ENCODE measurements around the gene LDLRAD3.
"Not testable (repeated sequence)": the region's sequence is repeated elsewhere in the genome, so short reads cannot be mapped to it uniquely, and the experiment has no call there.

LDLRAD3 gene

DNA sequence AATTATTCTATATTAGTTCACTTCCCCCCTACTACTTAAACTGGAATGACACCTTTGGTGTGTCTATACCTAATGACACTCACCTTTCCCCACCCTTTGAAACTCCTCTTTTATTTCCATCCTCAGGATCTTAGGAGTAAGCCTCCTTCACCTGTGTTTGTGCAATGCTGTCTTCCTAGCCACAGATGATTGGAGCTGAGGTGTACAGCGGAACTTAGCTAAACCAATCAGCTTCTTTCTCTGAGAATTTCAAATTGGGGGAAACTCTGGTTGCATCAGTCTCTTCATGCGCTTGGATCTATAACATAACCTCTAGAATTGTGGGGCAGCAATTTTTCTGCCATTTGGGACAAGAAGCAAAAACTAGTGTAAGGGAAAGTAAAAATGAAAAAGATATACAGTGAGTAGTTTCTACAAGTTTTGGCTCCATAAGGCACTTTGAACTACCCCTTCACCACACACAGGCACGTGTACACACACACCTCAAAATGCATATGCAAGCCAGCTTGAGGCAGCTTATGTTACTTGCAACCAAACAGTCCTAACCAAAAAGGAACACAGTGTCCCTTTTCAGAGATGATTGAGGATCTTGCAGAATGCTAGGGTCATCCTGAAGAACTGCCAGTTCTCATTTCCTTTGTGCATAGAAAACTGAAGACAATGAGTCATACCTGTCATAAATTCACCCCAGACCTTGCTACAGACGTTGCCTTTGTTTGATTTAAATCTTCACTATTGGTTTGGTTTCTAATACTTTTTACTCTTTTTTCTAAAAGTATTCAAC lies 36.0 kb upstream of the LDLRAD3 start:
- DNase-seq (ENCODE audit: extremely low spot score): no peak
- CTCF ChIA-PET: no interaction called here
- TF ChIP-seq BHLHE40 (IDR thresholded peaks at IDR 0.05; ENCODE audit: borderline replicate concordance) (no peak), ZNF384 (IDR thresholded peaks at IDR 0.05) (no peak), PKNOX1 (IDR thresholded peaks at IDR 0.05) (no peak)
- POLR2A ChIA-PET: no interaction called here

DNA sequence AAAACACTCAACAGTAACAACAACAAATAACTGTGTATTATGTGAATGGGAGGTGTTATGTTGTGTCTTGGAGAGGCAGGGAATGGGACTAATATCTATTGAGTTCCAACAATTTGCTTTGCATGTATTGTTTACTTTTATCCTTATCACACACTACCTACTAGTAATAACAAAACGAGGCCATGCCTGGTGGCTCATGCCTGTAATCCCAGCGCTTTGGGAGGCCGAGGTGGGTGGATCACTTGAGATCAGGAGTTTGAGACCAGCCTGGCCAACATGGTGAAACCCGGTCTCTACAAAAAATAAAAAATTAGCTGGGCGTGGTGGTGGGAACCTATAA lies 35.5 kb upstream of the LDLRAD3 start:
- DNase-seq (ENCODE audit: extremely low spot score); CTCF ChIA-PET; POLR2A ChIA-PET: not testable (repeated sequence)

GRCh38 chr11:35909511-35910265 lies 34.2 kb upstream of the LDLRAD3 start:
- no peak for DNase-seq (ENCODE audit: extremely low spot score)
- ChIA-PET POLR2A (no interaction called here), CTCF (no interaction called here)
- TF ChIP-seq HDGF (IDR thresholded peaks at IDR 0.05; ENCODE audit: borderline replicate concordance): no peak
- no peak for TF ChIP-seq ELF4 (IDR thresholded peaks at IDR 0.05)
- TF ChIP-seq L3MBTL2 (conservative IDR thresholded peaks at IDR 0.05): no peak
- TF ChIP-seq LEF1 (IDR thresholded peaks at IDR 0.05; ENCODE audit: borderline replicate concordance): no peak
- no peak for TF ChIP-seq SUZ12 (IDR thresholded peaks at IDR 0.05)
- no peak for TF ChIP-seq NFRKB (IDR thresholded peaks at IDR 0.05)
- no peak for TF ChIP-seq PKNOX1 (IDR thresholded peaks at IDR 0.05)

- no peak for TF ChIP-seq BHLHE40 (IDR thresholded peaks at IDR 0.05; ENCODE audit: borderline replicate concordance)
- no peak for TF ChIP-seq FOXK2 (IDR thresholded peaks at IDR 0.05)
- TF ChIP-seq NFRKB (IDR thresholded peaks at IDR 0.05): no peak
- TF ChIP-seq HDGF (IDR thresholded peaks at IDR 0.05; ENCODE audit: borderline replicate concordance): no peak
- DNase-seq (ENCODE audit: extremely low spot score): no peak
- ChIA-PET POLR2A (no interaction called here), CTCF (no interaction called here)
Measured at GRCh38 chr11:35911013-35911412, 32.8 kb upstream of the LDLRAD3 start.

GRCh38 chr11:35911616-35912165 lies 32.2 kb upstream of the LDLRAD3 start:
- TF ChIP-seq FOXK2 (IDR thresholded peaks at IDR 0.05) (no peak), ELF4 (IDR thresholded peaks at IDR 0.05) (no peak), ZNF384 (IDR thresholded peaks at IDR 0.05) (no peak), PKNOX1 (IDR thresholded peaks at IDR 0.05) (no peak), BHLHE40 (IDR thresholded peaks at IDR 0.05; ENCODE audit: borderline replicate concordance) (no peak), FOXA1 (IDR thresholded peaks at IDR 0.05) (no peak), LEF1 (IDR thresholded peaks at IDR 0.05; ENCODE audit: borderline replicate concordance) (no peak), L3MBTL2 (conservative IDR thresholded peaks at IDR 0.05) (no peak), SP1 (IDR thresholded peaks at IDR 0.05) (no peak)
- ChIA-PET POLR2A (no interaction called here), CTCF (no interaction called here)
- DNase-seq (ENCODE audit: extremely low spot score): no peak

- CTCF ChIA-PET; POLR2A ChIA-PET; DNase-seq (ENCODE audit: extremely low spot score): not testable (repeated sequence)
Measured at GRCh38 chr11:35912436-35912835, 31.4 kb upstream of the LDLRAD3 start.

GRCh38 chr11:35912883-35913624 lies 30.8 kb upstream of the LDLRAD3 start:
- no peak for DNase-seq (ENCODE audit: extremely low spot score)
- ChIA-PET POLR2A (no interaction called here), CTCF (no interaction called here)
- TF ChIP-seq FOXA1 (IDR thresholded peaks at IDR 0.05): no peak
- TF ChIP-seq BHLHE40 (IDR thresholded peaks at IDR 0.05; ENCODE audit: borderline replicate concordance): no peak
- no peak for TF ChIP-seq FOXK2 (IDR thresholded peaks at IDR 0.05)

GRCh38 chr11:35914816-35915215 lies 29.0 kb upstream of the LDLRAD3 start:
- no peak for TF ChIP-seq TARDBP (IDR thresholded peaks at IDR 0.05)
- ChIA-PET POLR2A (no interaction called here), CTCF (no interaction called here)
- no peak for DNase-seq (ENCODE audit: extremely low spot score)

Measured in HEK293T (cell line).